ENCODE data around the gene NR2F2.
"Not testable (repeated sequence)": the region's sequence is repeated elsewhere in the genome, so short reads cannot be mapped to it uniquely, and the experiment has no call there.

Gene NR2F2

GRCh38 chr15:96369825-96370621 lies 39.5 kb downstream of the NR2F2 start:
- ChIA-PET POLR2A (no interaction called here), CTCF (interaction anchor here (1.8 kb wide), 1 partner anchor 9 kb away, joined by 8 read pairs; no protein-coding TSS in a partner anchor)
- no peak overlapping the region for H3K4me3 ChIP-seq (ENCODE audit: low read depth, low read length)

GRCh38 chr15:96372554-96372953 lies 42.1 kb downstream of the NR2F2 start:
- TF ChIP-seq, protein P1, sequence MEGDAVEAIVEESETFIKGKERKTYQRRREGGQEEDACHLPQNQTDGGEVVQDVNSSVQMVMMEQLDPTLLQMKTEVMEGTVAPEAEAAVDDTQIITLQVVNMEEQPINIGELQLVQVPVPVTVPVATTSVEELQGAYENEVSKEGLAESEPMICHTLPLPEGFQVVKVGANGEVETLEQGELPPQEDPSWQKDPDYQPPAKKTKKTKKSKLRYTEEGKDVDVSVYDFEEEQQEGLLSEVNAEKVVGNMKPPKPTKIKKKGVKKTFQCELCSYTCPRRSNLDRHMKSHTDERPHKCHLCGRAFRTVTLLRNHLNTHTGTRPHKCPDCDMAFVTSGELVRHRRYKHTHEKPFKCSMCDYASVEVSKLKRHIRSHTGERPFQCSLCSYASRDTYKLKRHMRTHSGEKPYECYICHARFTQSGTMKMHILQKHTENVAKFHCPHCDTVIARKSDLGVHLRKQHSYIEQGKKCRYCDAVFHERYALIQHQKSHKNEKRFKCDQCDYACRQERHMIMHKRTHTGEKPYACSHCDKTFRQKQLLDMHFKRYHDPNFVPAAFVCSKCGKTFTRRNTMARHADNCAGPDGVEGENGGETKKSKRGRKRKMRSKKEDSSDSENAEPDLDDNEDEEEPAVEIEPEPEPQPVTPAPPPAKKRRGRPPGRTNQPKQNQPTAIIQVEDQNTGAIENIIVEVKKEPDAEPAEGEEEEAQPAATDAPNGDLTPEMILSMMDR (IDR thresholded peaks at IDR 0.05; ENCODE audit: insufficient read depth, low read length, missing control alignments) = no peak
- no peak overlapping the region for H3K4me3 ChIP-seq (ENCODE audit: low read depth, low read length)
- ChIA-PET CTCF (no interaction called here), POLR2A (no interaction called here)
- DNase-seq (ENCODE audit: low read depth, low spot score) = no peak

More at GRCh38 chr15:96369825-96370621, 39.5 kb downstream of the NR2F2 start:
- DNase-seq (ENCODE audit: low read depth, low spot score) = no peak
- TF ChIP-seq, protein P1 (IDR thresholded peaks at IDR 0.05; ENCODE audit: insufficient read depth, low read length, missing control alignments) = no peak

- ChIA-PET CTCF (interaction anchor here (1.0 kb wide), 1 partner anchor 17 kb away, joined by 4 read pairs; no protein-coding TSS in a partner anchor), POLR2A (no interaction called here)
- TF ChIP-seq, protein P1 (IDR thresholded peaks at IDR 0.05; ENCODE audit: insufficient read depth, low read length, missing control alignments) = no peak
- H3K4me3 ChIP-seq (ENCODE audit: low read depth, low read length) = no peak overlapping the region
- no peak for DNase-seq (ENCODE audit: low read depth, low spot score)
Measured at GRCh38 chr15:96374499-96374898, 44.0 kb downstream of the NR2F2 start.

- CTCF ChIA-PET; DNase-seq (ENCODE audit: low read depth, low spot score); POLR2A ChIA-PET; H3K4me3 ChIP-seq (ENCODE audit: low read depth, low read length): not testable (repeated sequence)
Measured at GRCh38 chr15:96379592-96379991, 49.1 kb downstream of the NR2F2 start.

GRCh38 chr15:96381463-96381862 lies 51.0 kb downstream of the NR2F2 start:
- H3K4me3 ChIP-seq (ENCODE audit: low read depth, low read length) = no peak overlapping the region
- no peak for DNase-seq (ENCODE audit: low read depth, low spot score)
- TF ChIP-seq, protein P1 (IDR thresholded peaks at IDR 0.05; ENCODE audit: insufficient read depth, low read length, missing control alignments) = no peak
- ChIA-PET POLR2A (no interaction called here), CTCF (no interaction called here)

DNA sequence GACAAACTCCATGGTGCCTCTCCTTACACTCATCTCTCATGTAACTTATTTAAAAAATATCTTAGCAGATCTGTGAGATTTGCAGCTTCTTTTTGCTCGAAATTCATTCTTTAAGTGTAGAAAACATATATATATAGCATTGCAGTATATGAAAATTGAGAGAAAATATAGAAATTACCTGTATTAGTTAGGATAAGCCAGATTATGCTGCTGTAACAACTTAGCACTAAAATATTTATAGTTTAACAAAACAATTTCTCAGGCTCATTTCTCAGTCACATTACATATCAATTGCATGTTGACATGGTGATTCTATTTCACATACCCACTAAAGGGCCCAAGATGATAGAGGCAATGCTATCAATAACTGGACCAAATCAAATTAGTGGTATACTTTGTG lies 54.7 kb downstream of the NR2F2 start:
- POLR2A ChIA-PET = no interaction called here
- DNase-seq (ENCODE audit: low read depth, low spot score) = no peak
- TF ChIP-seq, protein P1 (IDR thresholded peaks at IDR 0.05; ENCODE audit: insufficient read depth, low read length, missing control alignments) = no peak
- CTCF ChIA-PET = no interaction called here
- H3K4me3 ChIP-seq (ENCODE audit: low read depth, low read length) = no peak overlapping the region

DNA sequence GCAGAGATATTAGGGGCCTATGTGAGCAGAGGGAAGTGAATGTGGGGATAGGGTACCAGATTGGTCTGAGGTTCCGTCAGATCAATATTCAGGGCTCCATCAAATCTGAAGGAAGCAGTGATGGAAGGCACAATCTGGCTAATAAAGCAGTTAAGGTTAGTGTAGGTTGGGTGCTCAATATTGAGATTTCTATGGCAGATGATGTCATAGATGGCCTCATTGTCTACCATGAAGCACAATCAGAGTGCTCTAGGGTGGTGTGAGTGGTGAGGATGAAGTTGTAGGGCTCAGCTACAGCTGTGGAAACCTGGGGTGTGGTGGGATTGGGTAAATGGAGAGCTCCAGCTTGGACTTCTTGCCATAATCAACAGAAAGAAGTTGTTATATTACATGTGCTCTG lies 58.2 kb downstream of the NR2F2 start:
- no peak for DNase-seq (ENCODE audit: low read depth, low spot score)
- TF ChIP-seq, protein P1 (IDR thresholded peaks at IDR 0.05; ENCODE audit: insufficient read depth, low read length, missing control alignments) = no peak
- ChIA-PET POLR2A (no interaction called here), CTCF (no interaction called here)
- no peak overlapping the region for H3K4me3 ChIP-seq (ENCODE audit: low read depth, low read length)
